ENCODE measurements around the gene MRPL12.

Gene MRPL12

DNA sequence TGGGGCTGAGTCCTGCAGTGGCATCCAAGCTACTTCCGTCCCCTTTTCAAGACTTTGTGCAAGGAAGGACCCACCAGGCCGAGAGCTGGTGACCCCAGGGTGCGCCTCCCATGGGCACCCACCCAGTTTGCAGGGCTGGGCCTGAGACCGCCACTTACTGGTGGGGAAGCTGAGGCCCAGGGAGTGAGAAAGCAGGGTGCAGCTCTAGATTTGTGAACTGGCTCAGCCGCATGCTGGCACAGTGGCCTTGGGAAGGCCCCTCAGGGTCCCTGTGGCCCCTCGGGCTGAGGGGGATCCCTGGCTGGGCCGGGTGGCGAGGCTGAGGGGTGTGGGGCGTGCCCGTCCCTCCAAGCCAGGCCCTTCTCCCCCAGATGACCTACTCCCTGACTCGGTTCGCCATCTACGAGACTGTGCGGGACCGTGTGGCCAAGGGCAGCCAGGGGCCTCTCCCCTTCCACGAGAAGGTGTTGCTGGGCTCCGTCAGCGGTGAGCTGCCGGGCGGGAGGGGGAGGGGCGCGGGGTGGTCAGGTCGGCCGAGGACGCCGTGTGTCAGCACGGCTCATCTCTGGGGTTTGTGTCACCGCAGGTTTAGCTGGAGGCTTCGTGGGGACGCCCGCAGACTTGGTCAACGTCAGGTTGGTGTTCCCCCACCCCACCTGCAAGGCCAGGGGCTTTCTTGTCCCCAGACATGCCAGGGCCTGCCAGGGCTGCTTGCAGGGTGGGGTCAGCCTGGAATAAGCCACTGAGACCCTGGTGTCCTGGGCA lies 12.1 kb downstream of the MRPL12 start:
- no peaks in the 10 kb centered on the region for H3K9me3 Mint-ChIP-seq
- no peak overlapping the region for H3K27ac Mint-ChIP-seq
- no peak overlapping the region for H3K4me3 Mint-ChIP-seq
- H3K4me1 Mint-ChIP-seq (ENCODE audit: low read depth), result peaks cover 24% of the 10 kb centered on the region
- no peaks in the 10 kb centered on the region for H3K27me3 Mint-ChIP-seq
- no peaks in the 10 kb centered on the region for H3K36me3 Mint-ChIP-seq (ENCODE audit: low read depth)

DNA sequence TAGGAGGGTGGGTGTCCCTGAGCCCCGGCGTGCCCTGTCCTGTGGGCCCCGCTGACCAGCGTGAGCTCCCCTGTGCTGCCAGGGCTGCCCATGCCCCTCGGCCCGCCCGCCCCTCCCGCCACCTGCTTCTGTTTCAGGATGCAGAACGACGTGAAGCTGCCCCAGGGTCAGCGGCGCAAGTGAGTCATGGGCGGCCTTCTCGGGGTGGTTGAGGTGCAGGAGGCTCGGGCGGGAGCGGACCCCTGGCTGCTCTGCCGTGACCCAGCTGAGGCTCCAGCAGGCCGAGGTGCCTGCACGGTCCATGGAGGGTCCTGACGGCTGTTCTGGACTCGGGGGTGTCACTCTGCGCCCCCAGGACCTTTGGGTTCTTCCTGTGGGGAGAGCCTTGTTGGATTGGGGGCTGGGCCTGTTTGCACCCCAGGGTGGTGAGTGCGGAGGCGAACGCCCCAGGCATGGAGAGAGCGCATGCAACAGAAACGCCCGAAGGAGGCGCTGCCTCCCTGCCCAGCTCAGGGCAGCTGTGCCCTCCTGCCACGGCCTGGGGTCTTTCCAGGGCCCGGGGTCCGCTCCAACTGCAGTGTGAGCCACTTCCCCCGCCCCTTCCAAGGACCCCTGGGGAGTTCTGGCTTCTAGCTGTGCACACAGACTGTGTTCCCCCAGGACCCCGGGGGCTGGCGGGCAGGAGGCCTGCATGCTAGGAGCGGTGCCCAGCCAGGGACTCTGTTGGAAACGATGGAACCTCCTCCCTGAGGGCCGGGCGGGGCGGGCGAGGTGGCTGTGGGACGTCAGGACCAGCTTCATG lies 12.9 kb downstream of the MRPL12 start:
- Mint-ChIP-seq H3K36me3 (ENCODE audit: low read depth) (no peaks in the 10 kb centered on the region), H3K4me3 (no peak overlapping the region)

DNA sequence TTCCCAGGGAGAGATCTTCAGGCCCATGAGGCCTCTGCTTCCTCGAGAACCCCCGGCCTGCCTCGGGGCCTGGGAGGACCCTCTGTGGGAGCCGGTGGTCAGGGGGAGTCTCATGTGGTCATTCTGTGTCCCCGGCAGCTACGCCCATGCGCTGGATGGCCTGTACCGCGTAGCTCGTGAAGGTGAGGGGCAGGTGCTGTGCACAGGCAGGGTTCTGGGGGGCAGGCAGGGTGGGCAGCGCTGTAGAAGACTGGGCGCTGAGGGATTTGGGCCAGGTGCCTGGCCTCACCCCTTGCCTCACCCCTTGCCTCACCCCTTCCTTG lies 13.5 kb downstream of the MRPL12 start:
- Mint-ChIP-seq H3K27ac (no peak overlapping the region), H3K4me1 (ENCODE audit: low read depth) (peaks cover 11% of the 10 kb centered on the region), H3K36me3 (ENCODE audit: low read depth) (no peaks in the 10 kb centered on the region), H3K4me3 (no peak overlapping the region), H3K27me3 (no peaks in the 10 kb centered on the region), H3K9me3 (no peaks in the 10 kb centered on the region)

More for the DNA sequence above, 12.9 kb downstream of the MRPL12 start:
- Mint-ChIP-seq H3K27me3 (no peaks in the 10 kb centered on the region), H3K27ac (no peak overlapping the region), H3K4me1 (ENCODE audit: low read depth) (peaks cover 16% of the 10 kb centered on the region), H3K9me3 (no peaks in the 10 kb centered on the region)

DNA sequence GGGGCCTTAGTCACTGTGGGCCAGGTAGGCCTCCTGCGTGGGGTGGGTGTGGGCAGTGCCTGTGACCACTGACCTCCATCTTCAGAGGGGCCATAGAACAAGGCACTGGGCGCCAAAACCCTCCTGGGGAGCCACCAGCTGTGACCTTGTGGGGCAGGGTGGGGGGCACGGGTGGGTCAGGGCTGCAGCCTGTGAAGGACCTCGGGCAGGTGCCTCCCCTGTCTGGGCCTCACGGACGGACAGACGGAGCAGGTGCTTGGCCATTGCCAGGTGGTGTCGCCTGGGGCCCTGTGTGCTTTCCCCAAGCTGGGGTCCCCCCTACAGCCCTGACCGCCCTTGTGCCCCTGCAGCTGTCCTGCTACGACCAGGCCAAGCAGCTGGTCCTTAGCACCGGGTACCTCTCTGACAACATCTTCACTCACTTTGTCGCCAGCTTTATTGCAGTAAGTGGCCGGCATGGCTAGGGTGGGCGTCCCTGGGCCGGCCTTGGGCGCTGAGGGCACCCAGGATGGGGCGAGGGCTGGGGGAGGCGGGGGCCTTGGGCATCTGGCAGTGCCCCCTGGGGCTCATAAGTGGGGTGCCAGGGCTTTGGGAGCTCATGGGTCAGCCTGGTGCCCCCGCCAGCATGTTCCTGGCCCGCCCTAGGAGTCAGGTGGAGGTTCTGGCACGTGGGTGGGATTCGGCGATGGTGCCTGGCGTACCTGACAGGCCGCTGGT lies 14.0 kb downstream of the MRPL12 start:
- H3K36me3 Mint-ChIP-seq (ENCODE audit: low read depth), result no peaks in the 10 kb centered on the region
- H3K27ac Mint-ChIP-seq, result no peak overlapping the region
- H3K9me3 Mint-ChIP-seq, result no peaks in the 10 kb centered on the region

GRCh38 chr17:81717766-81718089 lies 14.6 kb downstream of the MRPL12 start:
- no peak overlapping the region for H3K4me3 Mint-ChIP-seq
- no peak overlapping the region for H3K27ac Mint-ChIP-seq
- peaks cover 8% of the 10 kb centered on the region for H3K4me1 Mint-ChIP-seq (ENCODE audit: low read depth)
- H3K36me3 Mint-ChIP-seq (ENCODE audit: low read depth), result no peaks in the 10 kb centered on the region
- no peaks in the 10 kb centered on the region for H3K9me3 Mint-ChIP-seq
- no peaks in the 10 kb centered on the region for H3K27me3 Mint-ChIP-seq

More for the DNA sequence above, 14.0 kb downstream of the MRPL12 start:
- peaks cover 9% of the 10 kb centered on the region for H3K4me1 Mint-ChIP-seq (ENCODE audit: low read depth)
- no peaks in the 10 kb centered on the region for H3K27me3 Mint-ChIP-seq
- H3K4me3 Mint-ChIP-seq, result no peak overlapping the region

DNA sequence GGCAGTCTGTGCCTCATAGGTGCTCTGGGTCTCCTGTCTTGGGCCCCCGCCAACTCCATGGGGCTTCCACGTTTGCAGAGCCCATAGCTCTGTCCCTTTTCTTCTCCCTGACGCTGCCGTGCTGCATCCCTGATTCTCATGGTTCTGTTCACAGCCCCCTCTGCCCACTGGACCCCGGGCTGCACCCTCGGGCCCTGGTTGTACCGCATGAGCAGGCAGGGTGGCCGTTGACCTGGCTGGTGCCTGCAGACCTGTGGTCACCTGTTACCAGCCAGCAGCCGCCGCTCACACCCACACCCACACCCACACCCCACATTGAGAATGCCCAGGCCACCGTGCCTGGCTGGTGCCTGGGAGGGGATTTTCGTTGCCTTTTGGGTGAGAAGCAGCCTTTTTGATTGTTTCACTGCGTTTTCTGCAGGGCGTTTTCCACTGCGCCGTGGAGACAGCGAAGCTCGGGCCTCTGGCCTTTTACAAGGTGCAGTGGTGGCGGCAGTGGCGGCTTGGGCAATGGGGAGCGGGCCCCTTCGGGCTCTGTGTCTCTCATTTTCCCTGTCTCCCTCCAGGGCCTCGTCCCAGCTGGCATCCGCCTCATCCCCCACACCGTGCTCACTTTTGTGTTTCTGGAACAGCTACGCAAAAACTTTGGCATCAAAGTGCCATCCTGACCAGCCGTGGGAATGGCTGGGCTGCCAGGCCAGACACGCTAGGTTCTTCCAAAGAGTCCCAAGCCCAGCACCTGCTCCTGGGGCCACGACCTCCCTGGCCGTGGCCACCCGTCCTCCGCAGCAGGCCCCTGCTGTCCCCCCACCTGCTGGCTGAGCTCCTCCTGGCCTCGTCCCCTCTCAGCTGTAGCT lies 16.5 kb downstream of the MRPL12 start:
- no peaks in the 10 kb centered on the region for H3K4me1 Mint-ChIP-seq (ENCODE audit: low read depth)
- H3K27me3 Mint-ChIP-seq, result peaks cover 9% of the 10 kb centered on the region
- H3K9me3 Mint-ChIP-seq, result no peaks in the 10 kb centered on the region
- no peak overlapping the region for H3K27ac Mint-ChIP-seq
- no peak overlapping the region for H3K4me3 Mint-ChIP-seq
- no peaks in the 10 kb centered on the region for H3K36me3 Mint-ChIP-seq (ENCODE audit: low read depth)

- Mint-ChIP-seq H3K4me1 (ENCODE audit: low read depth) (no peaks in the 10 kb centered on the region), H3K4me3 (no peak overlapping the region), H3K36me3 (ENCODE audit: low read depth) (no peaks in the 10 kb centered on the region), H3K9me3 (no peaks in the 10 kb centered on the region), H3K27me3 (peaks cover 9% of the 10 kb centered on the region), H3K27ac (no peak overlapping the region)
Observed at GRCh38 chr17:81720267-81721071, 17.3 kb downstream of the MRPL12 start.

GRCh38 chr17:81722184-81723120 lies 19.3 kb downstream of the MRPL12 start:
- peaks cover 17% of the 10 kb centered on the region for H3K27me3 Mint-ChIP-seq
- no peak overlapping the region for H3K27ac Mint-ChIP-seq
- H3K9me3 Mint-ChIP-seq, result no peaks in the 10 kb centered on the region
- no peaks in the 10 kb centered on the region for H3K36me3 Mint-ChIP-seq (ENCODE audit: low read depth)
- H3K4me3 Mint-ChIP-seq, result no peak overlapping the region
- no peaks in the 10 kb centered on the region for H3K4me1 Mint-ChIP-seq (ENCODE audit: low read depth)

- Mint-ChIP-seq H3K9me3 (no peaks in the 10 kb centered on the region), H3K36me3 (ENCODE audit: low read depth) (no peaks in the 10 kb centered on the region), H3K27me3 (peaks cover 17% of the 10 kb centered on the region), H3K4me1 (ENCODE audit: low read depth) (no peaks in the 10 kb centered on the region), H3K4me3 (no peak overlapping the region), H3K27ac (no peak overlapping the region)
Observed at GRCh38 chr17:81723651-81724209, 20.6 kb downstream of the MRPL12 start.

DNA sequence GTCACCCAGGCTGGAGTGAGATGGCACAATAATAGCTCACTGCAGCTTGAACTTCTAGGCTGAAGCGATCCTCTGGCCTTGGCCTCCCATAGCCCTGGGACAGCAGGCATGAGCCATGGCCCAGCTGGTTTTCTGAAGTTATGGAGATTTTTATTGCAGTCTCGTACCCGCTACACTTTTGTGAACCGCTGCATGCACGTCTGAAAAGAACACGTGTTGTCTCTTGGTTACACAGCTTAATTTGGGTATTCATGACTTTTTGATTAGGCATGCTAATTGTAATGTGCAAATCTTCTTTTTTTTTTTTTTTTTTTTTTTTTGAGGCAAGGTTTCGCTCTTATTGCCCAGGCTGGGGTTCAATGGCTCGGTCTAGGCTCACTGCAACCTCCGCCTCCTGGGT lies 22.3 kb downstream of the MRPL12 start:
- H3K27ac Mint-ChIP-seq, result no peak overlapping the region
- no peaks in the 10 kb centered on the region for H3K36me3 Mint-ChIP-seq (ENCODE audit: low read depth)
- H3K4me1 Mint-ChIP-seq (ENCODE audit: low read depth), result no peaks in the 10 kb centered on the region
- H3K9me3 Mint-ChIP-seq, result no peaks in the 10 kb centered on the region
- H3K27me3 Mint-ChIP-seq, result peaks cover 17% of the 10 kb centered on the region
- no peak overlapping the region for H3K4me3 Mint-ChIP-seq

DNA sequence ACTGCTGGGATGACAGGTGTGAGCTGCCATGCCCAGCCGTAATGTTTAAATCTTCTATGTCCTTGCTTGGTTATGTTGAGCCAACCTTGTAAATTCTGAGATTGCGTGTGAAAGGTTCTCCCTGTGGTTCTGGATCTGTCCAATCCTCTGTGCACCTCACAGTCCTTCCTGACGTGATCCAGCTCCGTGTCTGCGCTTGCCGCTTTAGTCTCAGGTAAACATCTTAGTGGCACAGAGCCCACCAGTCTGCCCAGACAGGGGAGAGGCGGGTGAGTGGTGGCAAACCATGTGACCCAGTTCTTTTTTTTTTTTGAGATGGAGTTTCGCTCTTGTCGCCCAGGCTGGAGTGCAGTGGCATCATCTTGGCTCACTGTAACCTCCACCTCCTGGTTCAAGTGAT lies 22.8 kb downstream of the MRPL12 start:
- Mint-ChIP-seq H3K4me3 (no peak overlapping the region), H3K36me3 (ENCODE audit: low read depth) (no peaks in the 10 kb centered on the region), H3K9me3 (no peaks in the 10 kb centered on the region), H3K27me3 (peaks cover 20% of the 10 kb centered on the region), H3K4me1 (ENCODE audit: low read depth) (no peaks in the 10 kb centered on the region), H3K27ac (no peak overlapping the region)

DNA sequence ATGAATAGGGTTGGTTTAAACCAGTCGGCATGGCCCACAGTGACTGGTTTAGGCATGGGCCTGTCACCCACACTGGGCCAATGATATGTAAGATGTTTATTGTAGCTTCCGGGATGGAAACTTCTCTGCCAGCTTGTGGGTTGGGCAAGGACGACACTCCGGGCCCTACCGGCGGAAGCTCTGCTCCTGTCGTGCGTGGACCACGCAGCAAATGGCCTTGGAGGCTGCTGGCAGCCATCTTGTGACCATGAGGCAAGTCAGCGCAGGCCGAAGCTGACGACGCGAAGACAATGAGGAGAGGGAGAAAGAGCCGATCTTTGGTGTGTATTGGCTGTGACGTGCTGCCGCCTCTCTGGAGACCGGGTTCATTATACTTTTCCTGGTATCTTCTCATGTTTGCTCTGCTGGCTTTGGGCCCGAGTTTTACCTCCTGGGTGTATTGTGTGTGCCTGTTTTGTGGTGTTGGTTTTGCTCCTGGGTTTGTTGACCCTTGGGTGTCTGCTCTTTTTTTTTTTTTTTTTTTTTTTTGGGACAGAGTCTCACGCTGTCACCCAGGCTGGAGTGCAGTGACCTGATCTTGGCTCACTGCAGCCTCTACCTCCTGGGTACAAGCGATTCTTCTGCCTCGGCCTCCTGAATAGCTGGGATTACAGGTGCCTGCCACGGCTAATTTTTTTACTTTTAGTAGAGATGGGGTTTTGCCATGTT lies 24.3 kb downstream of the MRPL12 start:
- no peaks in the 10 kb centered on the region for H3K36me3 Mint-ChIP-seq (ENCODE audit: low read depth)
- H3K27me3 Mint-ChIP-seq, result peaks cover 27% of the 10 kb centered on the region
- H3K9me3 Mint-ChIP-seq, result no peaks in the 10 kb centered on the region
- H3K4me1 Mint-ChIP-seq (ENCODE audit: low read depth), result no peaks in the 10 kb centered on the region
- no peak overlapping the region for H3K27ac Mint-ChIP-seq
- H3K4me3 Mint-ChIP-seq, result no peak overlapping the region
